HG03066 (cell line): ENCODE results near the gene MRPS33.

Experiments used
- ATAC-seq: cut with Tn5 transposase; IDR thresholded peaks from one replicate; pipeline ENCODE4 v1.9.1; 2021; ENCODE audit warnings: low read depth; ENCODE audit not compliant: unreplicated experiment

The MRPS33 gene

DNA sequence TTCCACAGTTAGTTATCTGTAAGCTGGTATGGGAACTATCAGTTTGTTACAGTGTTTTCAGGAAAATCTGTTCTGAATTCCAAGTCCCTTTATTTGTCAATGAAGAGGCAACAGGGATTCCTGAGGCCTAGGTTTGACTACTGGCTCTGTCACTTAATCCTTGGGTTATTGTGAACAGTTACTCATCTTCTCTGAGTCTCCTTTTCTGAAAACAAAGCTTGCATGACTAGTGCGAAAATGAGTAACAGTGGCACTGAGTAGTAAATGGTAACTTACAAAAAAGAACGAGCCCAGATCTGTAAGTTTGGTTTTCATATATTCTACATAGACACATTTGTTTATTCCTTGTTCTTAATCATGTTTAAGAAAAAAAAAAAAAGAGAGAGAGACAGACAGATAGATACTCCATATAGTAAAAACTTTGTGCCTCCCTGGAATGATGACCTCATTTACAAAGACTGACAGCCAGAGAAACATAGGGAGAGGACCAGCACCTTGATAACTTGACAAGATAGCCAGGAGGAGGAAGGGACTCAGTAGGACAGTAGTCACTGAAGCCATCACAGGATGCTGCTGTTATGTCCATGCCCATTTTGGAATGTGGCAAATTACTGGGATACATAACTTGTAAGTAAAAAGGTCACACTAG, 1.9 kb downstream of the MRPS33 start:
- ATAC-seq, result no peak

DNA sequence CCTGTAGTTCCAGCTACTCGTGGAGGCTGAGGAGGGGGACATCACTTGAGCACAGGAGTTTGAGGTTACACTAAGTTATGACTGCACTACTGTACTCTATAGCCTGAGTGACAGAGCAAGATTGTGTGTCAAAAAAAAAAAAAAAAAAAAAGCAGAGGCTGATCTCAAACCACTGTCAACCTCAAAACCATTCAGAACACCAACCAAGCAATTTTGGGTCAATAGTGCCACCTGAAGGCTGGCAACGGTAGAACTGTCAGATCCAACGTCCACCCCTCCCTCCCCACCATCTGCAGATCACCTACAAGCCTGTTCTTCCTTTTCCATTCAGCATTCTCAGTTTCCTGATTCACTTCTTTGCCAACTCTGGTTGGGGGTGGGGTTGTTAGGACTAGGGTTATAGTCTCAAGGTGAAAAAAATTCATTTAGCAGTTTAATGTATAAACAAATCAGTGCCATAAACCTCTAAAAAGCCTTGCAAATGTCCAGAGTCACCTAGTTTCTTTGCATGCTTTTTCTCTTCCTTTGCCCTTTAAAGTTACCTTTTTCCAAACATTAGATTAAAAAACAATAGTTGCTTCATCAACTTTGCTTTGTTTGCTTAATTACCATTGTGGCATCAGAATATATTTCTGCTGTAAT, 2.6 kb downstream of the MRPS33 start:
- no peak for ATAC-seq

DNA sequence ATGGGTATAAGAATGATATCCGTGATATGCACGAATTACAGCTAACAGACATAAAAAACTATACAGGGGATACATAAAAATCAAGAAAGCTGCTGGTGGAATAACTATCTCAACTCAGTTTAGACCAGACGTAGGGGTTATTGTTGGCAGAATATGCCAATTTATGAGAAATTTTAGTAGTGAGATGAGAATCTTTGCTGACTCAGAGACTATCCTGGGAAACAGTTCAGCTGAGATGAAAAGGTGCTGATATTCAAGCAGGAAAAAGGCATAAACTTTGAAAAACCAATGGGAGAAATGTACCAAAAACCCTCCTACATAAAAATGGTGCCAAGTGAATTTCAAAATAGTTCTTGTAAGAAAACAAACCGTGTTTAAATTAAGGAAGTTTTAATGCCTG, 3.3 kb downstream of the MRPS33 start:
- ATAC-seq, result no peak

DNA sequence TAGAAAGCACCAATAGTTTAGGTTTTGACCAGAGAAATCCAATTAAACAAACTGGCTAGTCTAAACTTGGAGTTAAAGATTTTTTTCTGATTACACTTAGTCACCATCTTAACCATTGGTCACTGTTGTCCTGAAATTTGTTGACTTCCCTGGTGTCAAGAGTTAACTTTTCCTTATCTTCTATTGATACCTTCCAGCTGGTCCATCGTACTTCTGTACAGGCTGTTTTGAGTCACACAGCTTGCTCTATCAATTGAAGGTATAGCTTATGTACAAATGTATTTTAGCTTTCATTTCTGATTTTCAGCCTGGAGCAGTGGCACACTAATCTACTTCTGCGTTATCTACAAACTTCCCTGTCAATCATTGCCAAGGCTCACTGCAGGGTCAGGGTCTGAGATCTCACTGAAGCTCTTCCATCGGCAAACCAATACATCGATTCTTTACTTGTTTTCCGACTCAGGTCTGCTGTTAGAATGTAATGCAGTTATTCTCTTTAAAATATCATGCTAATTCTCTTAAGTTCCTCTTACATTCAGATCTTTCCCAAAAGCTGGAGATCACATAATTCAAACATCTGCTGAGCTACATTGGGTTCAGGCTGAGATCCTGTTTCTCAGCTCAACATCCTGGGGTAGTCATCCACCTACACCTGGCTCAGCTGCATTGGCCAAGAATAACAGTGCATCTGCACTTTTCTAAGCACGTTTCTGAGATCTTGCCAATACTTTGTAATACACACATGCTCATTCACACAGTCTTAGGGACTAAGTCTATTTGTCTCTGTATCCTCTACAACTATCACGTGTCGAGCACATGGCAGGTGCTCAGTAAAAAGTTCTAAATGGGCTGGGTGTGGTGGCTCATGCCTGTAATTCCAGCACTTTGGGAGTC, 11.3 kb downstream of the MRPS33 start:
- no peak for ATAC-seq

DNA sequence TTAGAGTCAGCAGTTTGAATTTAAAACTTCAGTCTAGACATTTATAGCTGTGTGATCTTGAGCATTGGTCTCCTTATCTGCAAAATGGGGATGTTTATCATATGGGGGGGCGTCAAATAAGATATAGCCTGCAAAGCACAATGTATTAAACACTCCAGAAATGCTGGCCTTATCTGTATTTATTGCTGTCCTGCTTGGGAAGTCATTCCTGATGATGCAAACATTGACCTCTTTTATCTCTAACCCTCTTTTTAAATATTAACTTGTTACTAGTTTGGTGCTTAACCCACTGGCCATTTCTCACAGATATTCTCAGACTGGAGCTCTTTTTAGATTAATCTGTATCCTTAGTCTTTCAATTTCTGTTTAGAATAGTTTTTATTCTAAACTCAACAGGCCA, 13.2 kb downstream of the MRPS33 start:
- no peak for ATAC-seq

DNA sequence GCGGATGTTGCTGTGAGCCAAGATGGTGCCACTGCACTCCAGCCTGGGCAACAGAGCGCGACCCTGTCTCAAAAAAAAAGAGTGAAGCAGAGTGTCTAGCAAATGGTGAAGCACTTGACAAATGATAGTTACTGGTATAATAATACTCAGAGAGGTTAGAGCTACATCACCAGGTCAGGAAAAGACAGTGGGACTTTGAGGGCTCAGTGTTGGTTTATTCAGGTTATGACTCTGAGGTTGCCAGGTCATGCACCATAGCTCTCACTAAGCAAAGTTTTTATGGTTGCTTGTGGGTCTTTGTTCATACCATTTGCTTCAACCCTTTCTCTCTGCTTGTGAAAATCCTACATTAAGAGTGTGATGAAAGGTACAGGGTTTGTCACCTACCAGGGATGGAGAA, 13.6 kb downstream of the MRPS33 start:
- no peak for ATAC-seq

DNA sequence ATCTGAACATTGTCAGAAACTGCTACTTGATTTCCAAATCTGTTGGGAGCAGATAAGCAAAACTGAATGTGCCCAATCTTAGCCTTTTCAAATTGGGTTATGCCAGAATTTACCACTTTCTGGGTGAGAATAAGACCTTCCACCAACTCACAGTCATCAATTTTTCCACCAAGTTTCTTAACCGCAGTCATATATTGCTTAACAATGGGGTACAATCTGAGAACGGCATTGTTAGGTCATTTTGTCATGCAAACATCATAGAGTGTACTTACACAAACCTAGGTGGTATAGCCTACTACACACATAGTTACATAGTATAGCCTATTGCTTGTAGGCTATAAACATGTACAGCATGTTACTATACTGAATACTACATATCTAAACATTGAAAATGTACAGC, 16.0 kb downstream of the MRPS33 start:
- ATAC-seq, result no peak

DNA sequence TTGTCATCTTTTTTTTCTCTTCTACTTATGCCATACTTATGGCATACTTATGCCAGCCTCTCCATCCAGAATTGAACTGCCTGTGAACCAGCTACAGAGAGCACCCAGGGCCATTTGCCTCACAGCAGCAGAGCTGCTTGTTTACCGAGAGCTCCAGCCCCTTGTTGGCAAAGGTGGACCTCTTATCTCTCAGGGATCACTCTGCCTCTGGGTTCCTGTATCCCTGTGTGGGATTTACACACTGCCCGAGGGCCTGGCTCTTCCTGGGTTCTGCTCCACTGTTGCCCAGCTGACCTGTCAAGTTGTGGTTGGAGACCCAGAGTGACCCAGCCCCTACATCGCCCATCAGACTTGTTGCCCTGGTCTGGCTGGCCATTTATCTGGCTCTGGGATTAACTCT, 22.3 kb downstream of the MRPS33 start:
- no peak for ATAC-seq

DNA sequence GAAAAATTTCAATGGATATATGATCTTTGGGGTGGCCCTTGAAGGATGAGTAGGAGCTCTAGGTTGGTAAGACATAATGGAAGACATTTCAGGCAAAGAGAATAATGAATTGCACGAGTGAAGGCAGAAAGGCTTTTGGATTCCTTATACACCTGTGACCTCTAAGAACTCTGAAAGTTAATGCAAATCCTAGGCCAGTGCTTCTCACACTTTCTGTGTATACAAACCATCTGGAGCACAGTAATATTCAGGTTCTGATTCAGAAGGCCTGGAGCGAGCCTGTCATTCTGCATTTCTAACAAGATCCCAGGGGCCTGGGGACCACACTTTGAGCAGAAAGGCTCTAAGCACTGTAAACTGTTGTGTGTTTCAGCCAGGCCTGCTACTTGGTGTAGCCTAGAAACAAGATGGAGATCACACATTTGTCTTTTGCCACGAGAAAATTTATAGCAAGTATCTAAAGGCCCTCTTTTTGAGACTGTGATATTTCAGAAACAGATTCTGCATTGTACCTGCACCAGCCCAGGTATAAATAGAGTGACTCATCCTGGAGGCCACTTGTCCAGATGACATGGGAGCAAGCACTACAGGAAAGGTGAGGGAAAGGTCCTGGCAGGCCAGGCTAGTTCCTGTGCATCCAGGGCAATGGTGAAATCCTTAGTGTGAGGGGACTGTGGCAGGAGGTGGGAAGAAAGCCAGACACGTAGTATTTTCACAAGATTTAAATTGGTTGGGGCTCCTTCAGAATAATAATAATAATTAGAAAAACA, 24.4 kb downstream of the MRPS33 start:
- no peak for ATAC-seq

DNA sequence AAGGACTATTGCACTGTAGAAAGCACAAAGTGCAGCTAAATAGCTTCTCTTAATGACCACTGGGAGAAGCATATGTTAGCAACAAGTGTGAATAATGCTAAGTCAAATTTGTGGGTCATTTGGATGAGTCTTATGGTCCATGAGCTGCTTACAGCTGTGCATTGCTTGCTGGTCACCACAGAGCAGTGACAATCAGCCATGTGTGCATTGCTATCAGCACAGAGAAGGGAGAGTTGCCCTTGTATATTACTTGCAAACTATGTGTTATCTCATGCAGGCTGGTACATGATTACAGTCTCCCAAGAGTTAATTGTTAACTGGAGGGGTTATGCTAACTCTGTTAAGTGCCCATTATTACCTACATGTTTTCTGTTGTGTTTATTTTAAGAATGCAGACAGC, 25.7 kb downstream of the MRPS33 start:
- no peak for ATAC-seq

DNA sequence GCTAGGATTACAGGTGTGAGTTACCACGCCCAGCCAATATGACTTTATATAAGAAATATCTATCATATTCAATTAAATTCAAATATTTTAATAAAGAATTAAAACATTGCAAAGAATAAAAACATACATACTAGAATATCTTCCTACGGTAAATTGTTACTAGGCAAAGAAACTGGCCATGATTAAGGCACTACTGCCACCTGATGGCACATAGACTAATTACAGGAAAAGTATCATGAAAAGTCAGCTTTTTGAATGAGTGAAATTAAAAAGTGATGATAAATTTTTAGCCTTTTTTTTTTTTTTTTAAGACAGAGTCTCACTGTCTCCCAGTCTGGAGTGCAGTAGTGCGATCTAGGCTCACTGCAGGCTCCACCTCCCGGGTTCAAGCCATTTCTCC, 30.9 kb downstream of the MRPS33 start:
- no peak for ATAC-seq

DNA sequence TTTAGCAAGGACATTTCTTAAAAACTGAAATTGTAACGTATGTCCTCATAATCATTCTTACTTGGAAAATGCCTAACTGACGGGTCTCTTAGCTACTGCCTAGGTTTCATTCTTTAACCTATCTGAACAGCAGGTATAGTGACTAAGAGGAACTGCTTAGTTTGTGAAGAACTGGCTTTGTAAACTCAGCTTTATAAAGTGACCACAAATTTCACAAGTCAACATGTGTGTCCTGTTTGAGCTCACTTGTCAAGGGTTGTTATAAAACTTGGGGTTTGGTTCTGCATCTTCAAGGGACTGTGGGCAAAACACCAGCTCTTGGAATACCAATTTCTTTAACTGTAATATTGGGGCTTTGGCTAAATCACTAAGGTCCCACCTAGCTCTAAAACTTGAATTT, 32.2 kb downstream of the MRPS33 start:
- no peak for ATAC-seq

DNA sequence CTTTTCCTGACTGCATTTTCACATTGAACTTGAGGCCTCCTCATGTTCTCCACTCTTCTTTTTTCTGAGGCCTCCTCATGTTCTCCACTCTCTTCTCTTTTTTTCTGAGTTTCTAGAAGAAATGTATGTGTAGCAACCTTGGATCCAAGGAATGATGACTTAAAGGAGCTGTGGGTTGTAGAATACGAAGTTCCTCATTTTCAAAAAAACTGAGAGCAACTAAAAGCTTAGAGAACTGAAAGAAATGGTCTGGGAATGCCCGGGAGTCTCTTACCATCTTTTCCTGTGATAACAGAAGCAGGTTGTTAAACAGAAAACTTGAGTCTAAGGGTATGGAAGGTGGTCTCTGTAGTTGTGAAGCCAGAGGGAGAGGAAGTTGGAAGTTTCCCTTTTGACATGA, 32.8 kb downstream of the MRPS33 start:
- ATAC-seq, result no peak

DNA sequence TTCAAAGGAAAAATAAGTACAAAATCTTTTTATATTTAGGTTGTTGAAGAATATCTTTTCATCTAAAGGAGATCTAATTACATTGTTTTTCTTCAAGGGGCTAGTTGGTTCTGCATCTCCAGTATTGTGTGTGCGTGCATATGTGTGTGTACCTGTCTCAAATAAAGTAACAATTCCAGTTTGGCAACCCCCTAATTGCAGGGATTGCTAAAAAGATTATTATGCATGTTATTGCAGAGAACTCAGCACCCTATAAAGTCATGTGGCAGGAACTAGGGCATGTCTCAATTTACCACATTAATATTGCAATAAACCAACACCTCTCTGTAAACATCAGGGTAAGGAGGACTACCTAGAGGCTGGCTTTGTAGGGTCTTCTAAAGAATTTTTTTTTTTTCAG, 37.0 kb downstream of the MRPS33 start:
- ATAC-seq, result no peak

DNA sequence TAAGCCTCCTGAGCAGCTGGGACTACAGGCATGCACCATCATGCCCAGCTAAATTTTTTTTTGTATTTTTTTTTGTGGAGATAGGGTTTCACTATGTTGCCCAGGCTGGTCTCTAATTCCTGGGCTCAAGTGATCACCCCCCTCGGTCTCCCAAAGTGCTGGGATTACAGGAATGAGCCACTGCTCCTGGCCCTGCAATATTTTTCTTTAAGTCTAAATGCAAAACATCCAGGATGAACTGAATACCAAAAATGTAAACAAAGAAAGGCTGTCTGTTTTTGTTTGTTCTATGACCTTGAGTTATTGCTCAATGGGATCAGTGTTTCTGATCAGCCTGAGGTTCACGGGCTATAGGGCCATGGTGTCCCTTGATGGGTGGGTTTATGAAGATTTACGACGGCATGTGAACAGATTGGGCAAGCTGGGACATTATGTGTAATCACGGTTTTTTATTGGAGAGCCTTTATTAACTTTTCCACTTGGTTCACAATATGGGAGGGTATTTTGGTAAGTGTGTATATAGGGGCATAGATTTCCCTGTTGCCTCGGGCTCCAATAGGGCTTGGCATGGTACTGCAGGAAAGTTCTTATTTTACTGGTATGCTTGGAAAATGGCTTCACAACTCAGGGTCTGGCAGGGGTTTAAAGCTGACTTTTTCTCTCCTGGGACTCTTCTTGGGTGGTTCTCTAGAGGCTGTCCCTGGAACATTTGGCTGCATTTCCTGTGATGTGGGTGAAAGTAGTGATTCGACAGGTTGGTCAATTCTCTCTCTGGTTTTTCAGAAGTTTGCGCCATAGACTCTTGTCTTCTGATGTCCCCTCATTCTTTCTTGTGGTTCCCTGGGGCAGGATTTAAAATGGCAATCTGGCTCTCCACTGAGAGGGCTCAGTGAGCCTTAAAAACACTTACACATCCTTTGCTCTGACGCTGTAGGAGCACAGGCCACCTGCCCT, 41.6 kb downstream of the MRPS33 start:
- ATAC-seq, result no peak

DNA sequence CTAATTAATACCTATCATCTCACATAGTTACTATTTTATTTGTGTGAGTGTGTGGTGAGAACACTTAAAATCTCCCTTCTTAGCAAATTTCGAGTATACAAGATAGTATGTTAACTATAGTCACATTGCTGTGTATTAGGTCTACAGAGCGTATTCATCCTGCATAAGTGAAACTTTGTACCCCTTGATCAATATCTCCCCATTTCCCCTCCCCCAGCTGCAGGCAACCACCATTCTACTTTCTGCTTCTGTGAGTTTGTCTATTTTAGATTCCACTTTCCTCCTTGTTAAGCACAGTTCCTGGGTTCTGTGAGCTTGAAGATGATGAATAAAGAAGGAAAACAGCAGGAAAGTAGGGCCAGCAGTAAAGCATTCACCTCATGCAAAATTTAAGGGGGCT, 42.4 kb downstream of the MRPS33 start:
- ATAC-seq, result no peak

DNA sequence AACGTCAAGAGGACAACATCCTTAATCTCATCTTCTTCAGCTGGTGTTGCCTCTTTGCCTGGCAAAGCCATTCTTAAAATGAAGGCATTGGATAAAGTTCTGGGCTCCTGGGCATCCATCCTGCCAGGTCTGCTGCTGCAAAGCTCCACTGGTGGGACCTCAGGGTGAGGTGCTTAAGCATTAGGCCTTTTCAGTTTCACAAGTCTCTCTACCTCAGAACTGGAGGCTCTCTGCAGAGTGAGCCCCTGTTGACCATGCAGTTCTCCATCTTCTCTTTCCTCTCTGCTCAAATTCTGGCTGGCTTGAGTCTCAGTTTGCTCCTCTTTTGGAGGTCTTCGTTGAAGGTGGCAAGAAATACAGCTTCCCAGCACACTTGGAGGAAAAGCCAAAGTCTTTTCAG, 47.3 kb downstream of the MRPS33 start:
- no peak for ATAC-seq

DNA sequence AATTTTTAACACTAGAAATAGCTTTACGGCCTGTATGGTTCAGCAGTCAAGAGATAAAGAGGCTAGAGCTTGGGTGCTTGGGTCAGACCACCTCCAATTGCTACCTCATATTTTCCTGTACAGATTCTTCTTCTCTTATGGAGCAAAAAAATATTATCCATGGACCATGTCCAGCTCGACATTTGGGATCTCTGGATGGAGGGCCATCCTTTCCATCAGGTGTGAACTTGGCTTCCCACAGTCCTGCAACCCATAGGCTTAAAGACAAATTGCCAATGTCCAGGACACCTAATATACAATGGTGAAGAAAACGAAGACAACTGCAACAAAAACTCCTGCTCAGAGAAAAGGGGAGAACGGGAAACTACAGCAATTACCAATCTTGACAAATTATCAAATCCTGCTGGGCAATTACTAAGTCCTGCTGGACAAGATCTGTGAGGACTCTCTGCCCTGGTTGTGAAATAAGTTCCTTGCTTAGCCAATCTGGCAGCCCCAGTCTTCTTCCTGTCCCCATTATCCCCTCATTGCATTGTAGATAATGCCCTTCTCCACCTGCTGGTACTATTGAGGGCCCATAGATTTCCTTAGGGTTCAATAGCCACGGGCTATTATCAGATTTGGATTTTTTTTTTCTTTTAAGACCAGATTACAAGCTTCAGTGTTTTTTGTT, 48.1 kb downstream of the MRPS33 start:
- no peak for ATAC-seq

DNA sequence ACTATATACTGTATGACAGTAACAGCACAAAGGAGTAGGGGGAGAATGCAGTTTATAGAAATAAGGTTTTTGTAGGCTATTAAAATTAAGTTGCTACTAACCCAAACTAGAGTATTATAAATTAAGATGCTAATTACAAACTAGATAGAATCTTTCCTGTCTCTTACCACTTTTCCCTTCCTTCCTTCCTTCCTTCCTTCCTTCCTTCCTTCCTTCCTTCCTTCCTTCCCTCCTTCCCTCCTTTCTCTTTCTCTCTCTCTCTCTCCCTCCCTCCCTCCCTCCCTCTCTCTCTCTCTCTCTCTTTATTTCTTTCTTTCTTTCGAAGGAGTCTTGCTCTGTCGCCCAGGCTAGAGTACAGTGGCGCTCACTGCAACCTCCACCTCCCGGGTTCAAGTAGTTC, 53.6 kb downstream of the MRPS33 start:
- no peak for ATAC-seq
